ENCODE results near the gene BSG.

The BSG gene

DNA sequence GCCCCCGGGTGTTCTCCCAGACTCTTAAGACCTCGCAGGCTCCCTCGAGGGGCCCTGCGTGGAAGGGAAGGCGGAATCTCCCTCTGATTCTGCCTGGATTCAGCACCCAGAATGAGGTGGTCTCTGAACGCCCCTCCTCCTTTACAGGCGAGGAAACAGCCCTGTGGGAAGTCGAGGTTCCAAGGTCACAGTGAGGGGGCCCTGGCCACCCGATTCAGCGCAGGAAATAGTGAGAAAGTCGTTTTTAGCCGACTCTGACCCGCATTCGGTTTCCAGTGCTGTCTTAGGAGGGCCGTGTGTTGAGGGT, 1.1 kb downstream of the BSG start:
- Mint-ChIP-seq H3K9me3 (no peaks in the 10 kb centered on the region), H3K4me3 (peak overlapping the region; percentile 86 to 98), H3K27me3 (no peaks in the 10 kb centered on the region), H3K36me3 (peaks cover 14 to 24% of the 10 kb centered on the region in 2 donors), H3K27ac (peak overlapping the region; percentile 88), H3K4me1 (peaks cover 28 to 56% of the 10 kb centered on the region in 2 donors)
- ATAC-seq (replicated peaks) (no peak), DNase-seq (no peak)

DNA sequence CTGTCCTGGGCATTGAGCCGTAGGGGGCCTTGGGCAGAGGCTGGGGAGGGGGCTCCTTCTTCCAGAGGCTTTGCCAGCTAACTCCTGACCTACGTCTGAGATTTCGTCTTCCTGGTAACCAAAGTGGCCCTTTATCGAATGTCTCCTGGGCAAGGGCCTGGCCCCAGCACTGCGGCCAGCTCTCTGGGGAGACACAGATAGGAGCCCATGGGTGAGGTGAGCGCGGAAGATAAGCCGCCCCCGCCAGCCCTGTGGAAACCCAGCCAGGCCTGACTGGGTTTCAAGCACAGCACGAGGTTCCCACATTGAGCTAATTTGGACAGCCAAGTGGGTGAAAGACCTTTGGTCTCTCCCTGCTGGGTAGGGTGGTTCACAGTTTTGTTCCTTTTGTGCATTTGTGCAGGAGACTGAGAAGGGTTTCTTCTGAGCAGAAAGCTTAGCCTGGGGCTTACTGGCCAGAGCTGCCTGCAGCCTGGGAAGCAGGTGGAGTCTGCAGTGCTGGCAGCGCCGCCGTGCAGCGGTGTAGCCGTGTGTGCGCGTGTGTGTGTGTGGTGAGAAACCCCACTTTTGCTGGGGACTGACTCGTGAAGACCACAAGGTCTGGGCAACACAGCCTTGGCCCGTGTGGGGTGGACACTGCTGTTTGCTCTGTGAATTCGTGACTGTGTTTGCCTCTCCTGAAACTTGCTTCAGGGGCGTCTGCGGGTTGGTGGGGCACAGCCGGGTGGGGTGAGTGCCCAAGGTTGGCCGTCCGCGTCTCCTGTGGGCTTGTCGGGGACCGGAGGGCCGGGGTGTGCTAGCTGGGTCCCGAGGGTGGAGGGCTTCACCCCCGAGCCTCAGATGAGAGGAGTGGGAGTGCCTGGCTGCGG, 2.5 kb downstream of the BSG start:
- Mint-ChIP-seq H3K27me3 (no peaks in the 10 kb centered on the region), H3K36me3 (peaks cover 14 to 30% of the 10 kb centered on the region in 2 donors), H3K4me3 (peak overlapping the region; percentile 75 to 98), H3K4me1 (peaks cover 27 to 53% of the 10 kb centered on the region in 2 donors), H3K27ac (peak overlapping the region; percentile 88), H3K9me3 (no peaks in the 10 kb centered on the region)
- DNase-seq (no peak), ATAC-seq (replicated peaks) (peak in 1 of 2 donors; percentile 49)

DNA sequence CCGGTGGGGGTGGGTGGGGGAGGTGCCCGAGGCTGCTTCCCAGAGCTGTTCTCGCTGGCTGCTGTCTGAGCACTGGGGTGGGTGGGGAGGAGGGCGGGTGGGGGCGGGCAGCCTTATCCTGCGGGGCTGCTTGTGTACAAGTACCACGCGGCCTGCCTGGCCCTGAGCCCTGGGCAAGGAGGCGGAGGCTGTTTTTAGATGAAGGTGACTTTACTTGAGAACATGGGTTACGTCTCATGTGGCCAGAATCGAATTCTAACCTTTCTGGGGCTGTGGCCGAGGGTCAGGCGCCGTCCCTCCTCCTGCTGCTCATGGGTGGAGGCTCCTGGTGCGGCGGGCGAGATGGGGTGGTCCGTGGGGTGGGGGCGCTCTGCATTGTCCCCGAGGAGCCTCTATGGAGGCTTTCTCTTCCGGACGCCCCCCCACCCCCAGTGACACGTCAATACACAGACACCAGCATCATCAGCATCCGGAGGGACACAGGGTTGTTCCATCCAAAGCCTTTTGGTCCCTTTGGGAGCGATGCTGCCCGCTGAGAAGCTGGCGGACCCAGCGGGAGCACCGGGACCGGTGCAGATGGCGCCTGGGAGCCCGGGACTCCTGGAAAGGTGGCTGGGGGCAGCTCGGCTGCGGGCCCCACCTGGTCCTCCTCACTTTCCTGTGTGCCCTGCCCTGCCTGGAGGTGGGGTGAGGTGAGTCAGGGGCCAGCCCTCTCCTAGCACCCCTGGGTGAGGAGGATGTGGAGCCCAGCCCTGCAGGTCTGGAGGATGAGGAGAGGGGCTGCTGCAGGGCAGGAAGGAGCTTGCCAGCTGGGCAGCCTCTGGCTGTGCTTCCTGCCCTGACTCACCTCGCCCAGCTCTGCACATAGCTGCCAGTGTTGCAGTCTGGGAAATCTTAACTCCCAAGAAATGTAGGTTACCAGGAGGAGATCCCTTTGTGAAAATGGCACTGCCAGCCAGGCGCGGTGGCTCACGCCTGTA, 3.4 kb downstream of the BSG start:
- Mint-ChIP-seq H3K36me3 (peaks cover 16 to 37% of the 10 kb centered on the region in 2 donors), H3K4me3 (peak overlapping the region in 1 of 2 donors; percentile 55), H3K27me3 (no peaks in the 10 kb centered on the region), H3K4me1 (peaks cover 27 to 49% of the 10 kb centered on the region in 2 donors), H3K9me3 (no peaks in the 10 kb centered on the region), H3K27ac (no peak overlapping the region)
- no peak for DNase-seq
- no peak for ATAC-seq (replicated peaks)

DNA sequence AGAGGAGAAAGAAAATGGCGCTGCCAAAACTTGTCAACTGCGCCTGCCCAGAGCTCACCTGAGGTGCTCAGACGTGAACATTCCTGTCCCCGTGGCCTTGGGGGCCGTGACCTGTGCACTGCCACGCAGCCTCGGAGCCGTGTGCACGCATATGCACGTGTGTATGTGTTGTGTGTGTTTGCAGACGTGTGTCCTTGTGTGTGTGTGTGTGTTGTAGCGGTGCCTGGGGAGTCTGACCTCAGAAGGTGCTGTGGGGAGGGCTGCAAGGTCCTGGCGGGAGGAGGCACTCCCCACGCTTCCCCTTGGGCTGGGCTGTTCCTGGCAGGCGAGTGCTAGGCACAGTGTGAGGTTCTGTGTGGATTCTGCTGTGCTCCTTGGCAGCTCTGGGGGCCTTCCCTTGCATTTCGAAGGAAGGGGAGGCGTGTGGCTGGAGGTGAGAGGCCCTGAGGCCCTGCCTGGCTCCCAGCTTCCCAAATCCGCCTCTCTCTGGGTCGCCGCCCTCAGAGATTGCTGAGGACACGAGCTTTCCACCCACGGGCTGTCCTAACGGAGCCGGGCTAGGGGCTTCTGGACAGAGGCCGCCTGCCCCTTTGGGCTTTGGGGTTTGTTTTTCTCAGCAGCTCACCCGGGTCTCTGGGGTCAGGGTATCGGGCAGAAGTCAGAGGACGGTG, 4.5 kb downstream of the BSG start:
- no peak overlapping the region for H3K27ac Mint-ChIP-seq
- H3K4me1 Mint-ChIP-seq = peaks cover 21 to 42% of the 10 kb centered on the region in 2 donors
- H3K4me3 Mint-ChIP-seq = no peak overlapping the region
- no peaks in the 10 kb centered on the region for H3K27me3 Mint-ChIP-seq
- H3K9me3 Mint-ChIP-seq = no peaks in the 10 kb centered on the region
- ATAC-seq (replicated peaks) = no peak
- no peak for DNase-seq
- peaks cover 16 to 37% of the 10 kb centered on the region in 2 donors for H3K36me3 Mint-ChIP-seq

DNA sequence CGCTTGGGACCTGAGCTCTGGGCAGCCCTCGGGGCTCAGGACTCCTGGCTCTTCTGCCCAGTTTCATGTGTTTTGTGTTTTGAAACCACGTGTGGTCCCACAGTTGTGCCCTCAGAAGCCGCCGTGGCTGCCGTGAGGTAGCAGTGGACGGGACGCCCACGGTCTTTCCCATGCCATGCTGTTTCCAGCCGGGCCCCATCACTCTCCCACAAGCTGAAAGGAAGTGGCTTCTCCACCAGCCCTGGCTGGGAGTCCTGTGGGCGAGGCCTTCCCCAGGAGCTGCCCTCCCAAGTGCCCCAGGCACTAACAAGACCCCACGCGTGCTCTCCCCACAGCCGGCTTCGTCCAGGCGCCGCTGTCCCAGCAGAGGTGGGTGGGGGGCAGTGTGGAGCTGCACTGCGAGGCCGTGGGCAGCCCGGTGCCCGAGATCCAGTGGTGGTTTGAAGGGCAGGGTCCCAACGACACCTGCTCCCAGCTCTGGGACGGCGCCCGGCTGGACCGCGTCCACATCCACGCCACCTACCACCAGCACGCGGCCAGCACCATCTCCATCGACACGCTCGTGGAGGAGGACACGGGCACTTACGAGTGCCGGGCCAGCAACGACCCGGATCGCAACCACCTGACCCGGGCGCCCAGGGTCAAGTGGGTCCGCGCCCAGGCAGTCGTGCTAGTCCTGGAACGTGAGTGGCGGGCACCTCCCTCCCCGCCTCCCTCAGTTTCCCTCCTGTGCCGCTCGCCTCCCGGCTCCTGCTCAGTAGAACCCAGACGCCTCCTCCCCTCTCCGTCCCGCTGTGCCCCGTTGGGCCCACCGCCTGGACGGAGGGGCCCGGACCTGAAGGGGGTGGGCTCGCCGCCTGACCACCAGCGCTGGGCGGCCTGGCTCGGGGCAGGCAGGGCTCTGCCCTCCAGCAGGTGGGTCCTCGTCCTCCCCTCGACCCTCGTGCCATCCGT, 5.3 kb downstream of the BSG start:
- Mint-ChIP-seq H3K27me3 (no peaks in the 10 kb centered on the region), H3K4me3 (no peak overlapping the region), H3K4me1 (peaks cover 19 to 38% of the 10 kb centered on the region in 2 donors), H3K36me3 (peaks cover 16 to 34% of the 10 kb centered on the region in 2 donors), H3K9me3 (no peaks in the 10 kb centered on the region), H3K27ac (no peak overlapping the region)
- ATAC-seq (replicated peaks) (no peak), DNase-seq (no peak)

DNA sequence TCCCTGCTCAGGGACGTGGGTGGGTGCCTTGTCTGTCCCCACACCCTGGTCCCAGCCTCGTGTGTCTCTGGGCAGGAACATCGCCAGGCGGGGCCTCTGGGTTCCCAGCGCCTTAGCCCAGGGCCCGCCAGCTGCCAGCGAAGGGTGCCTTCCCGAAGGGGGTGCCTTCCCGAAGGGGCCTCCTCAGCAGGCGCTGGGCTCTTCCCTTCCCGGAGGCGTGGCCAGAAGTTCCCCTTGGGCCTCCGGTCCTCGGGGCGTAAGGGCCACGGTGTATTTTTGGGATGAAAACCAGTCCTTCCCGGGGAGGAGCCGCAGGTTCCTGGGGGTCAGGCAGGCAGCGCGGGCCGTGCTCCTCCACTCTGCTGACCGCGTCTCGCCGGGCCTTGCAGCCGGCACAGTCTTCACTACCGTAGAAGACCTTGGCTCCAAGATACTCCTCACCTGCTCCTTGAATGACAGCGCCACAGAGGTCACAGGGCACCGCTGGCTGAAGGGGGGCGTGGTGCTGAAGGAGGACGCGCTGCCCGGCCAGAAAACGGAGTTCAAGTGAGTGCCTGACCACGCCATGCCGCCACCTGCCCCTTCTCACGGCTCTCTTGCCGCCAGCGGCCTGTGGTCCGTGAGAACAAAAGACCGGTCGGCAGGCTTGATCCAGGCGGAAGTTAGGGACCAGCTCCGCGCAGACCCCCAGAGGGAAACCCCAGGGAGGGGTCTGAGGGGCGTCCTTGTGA, 6.9 kb downstream of the BSG start:
- ATAC-seq (replicated peaks) (no peak), DNase-seq (no peak)
- H3K27me3 Mint-ChIP-seq = no peaks in the 10 kb centered on the region
- peaks cover 17 to 43% of the 10 kb centered on the region in 2 donors for H3K36me3 Mint-ChIP-seq
- H3K9me3 Mint-ChIP-seq = no peaks in the 10 kb centered on the region
- H3K27ac Mint-ChIP-seq = no peak overlapping the region
- H3K4me1 Mint-ChIP-seq = peaks cover 20 to 33% of the 10 kb centered on the region in 2 donors
- no peak overlapping the region for H3K4me3 Mint-ChIP-seq

DNA sequence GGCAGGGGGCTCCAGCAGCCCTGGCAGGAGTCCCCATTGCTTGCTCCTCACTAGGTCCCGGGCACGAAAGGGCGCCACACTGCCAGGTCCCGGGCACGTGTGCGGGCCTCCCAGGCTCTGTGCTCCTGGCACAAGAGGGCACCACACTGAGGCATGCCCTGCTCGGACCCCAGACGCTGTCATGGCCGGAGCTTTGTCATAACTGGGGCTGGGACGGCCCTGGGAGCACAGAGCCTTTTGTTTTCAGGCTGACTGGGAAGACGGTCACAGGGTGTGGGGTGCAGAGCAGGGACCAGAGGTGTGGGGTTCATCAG, 7.4 kb downstream of the BSG start:
- H3K36me3 Mint-ChIP-seq = peaks cover 15 to 40% of the 10 kb centered on the region in 2 donors
- peaks cover 18 to 31% of the 10 kb centered on the region in 2 donors for H3K4me1 Mint-ChIP-seq
- DNase-seq (no peak), ATAC-seq (replicated peaks) (no peak)
- H3K4me3 Mint-ChIP-seq = no peak overlapping the region
- H3K27me3 Mint-ChIP-seq = no peaks in the 10 kb centered on the region
- H3K27ac Mint-ChIP-seq = no peak overlapping the region
- H3K9me3 Mint-ChIP-seq = no peaks in the 10 kb centered on the region

DNA sequence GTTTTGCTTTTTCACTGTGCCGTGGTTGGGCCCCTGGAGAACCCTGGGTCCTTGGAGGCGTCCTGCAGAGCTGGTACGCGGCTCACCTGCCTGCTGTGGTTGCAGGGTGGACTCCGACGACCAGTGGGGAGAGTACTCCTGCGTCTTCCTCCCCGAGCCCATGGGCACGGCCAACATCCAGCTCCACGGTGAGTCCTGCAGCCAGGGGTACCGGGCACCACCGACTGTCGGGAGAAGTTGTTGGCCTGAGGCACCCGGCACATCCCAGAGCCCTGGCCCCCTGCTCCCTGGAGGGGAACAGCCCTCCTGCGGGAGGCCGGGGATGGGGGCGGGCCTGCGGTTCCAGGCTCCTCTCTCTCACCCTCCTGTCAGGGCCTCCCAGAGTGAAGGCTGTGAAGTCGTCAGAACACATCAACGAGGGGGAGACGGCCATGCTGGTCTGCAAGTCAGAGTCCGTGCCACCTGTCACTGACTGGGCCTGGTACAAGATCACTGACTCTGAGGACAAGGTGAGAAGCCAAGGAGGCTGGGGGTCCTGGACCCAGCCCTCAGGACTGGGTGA, 8.0 kb downstream of the BSG start:
- no peak overlapping the region for H3K27ac Mint-ChIP-seq
- H3K36me3 Mint-ChIP-seq = peaks cover 13 to 35% of the 10 kb centered on the region in 2 donors
- peaks cover 13 to 25% of the 10 kb centered on the region in 2 donors for H3K4me1 Mint-ChIP-seq
- ATAC-seq (replicated peaks) (no peak), DNase-seq (no peak)
- no peak overlapping the region for H3K4me3 Mint-ChIP-seq
- no peaks in the 10 kb centered on the region for H3K27me3 Mint-ChIP-seq
- H3K9me3 Mint-ChIP-seq = no peaks in the 10 kb centered on the region

DNA sequence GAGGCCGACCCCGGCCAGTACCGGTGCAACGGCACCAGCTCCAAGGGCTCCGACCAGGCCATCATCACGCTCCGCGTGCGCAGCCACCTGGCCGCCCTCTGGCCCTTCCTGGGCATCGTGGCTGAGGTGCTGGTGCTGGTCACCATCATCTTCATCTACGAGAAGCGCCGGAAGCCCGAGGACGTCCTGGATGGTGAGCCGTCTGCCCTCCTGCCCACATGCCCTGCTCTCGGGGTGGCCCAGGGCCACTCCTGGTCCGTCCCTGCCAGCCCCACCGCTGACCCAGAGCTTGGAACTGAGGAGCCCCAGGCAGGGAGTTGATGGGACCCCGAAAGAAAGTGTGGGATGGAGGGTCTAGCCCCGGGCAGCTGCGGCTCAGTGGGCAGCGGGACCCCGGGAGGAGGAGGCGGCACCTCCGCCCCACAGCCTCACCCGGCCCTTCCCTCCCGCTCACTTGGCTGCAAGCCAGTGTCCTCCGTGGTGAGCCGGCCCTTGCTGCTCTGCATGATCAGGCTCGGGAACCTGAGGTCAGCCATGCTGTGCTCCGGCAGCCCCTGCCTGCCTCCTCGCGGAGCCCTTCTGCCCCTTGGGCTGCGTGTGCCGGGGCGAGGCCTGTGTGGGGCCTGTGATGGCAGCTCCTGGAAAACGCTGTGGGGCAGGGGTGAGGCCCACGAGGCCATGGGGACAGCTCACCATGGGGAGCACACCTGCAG, 9.2 kb downstream of the BSG start:
- ATAC-seq (replicated peaks) (no peak), DNase-seq (no peak)
- Mint-ChIP-seq H3K36me3 (peaks cover 12 to 35% of the 10 kb centered on the region in 2 donors), H3K9me3 (no peaks in the 10 kb centered on the region), H3K4me1 (peaks cover 10 to 14% of the 10 kb centered on the region in 2 donors), H3K27me3 (no peaks in the 10 kb centered on the region), H3K27ac (no peak overlapping the region), H3K4me3 (no peak overlapping the region)

DNA sequence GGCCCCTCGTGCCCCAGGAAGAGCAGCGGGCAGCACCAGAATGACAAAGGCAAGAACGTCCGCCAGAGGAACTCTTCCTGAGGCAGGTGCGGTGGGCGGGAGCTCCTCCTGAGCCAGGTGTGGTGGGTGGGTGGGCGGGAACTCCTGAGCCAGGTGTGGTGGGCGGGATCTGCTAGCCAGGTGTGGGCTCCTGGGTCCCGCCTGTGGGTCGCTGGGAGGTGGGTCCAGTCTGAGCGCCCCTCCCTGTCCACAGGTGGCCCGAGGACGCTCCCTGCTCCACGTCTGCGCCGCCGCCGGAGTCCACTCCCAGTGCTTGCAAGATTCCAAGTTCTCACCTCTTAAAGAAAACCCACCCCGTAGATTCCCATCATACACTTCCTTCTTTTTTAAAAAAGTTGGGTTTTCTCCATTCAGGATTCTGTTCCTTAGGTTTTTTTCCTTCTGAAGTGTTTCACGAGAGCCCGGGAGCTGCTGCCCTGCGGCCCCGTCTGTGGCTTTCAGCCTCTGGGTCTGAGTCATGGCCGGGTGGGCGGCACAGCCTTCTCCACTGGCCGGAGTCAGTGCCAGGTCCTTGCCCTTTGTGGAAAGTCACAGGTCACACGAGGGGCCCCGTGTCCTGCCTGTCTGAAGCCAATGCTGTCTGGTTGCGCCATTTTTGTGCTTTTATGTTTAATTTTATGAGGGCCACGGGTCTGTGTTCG, 10.3 kb downstream of the BSG start:
- no peak overlapping the region for H3K27ac Mint-ChIP-seq
- no peaks in the 10 kb centered on the region for H3K9me3 Mint-ChIP-seq
- ATAC-seq (replicated peaks) (no peak), DNase-seq (no peak)
- peaks cover 8 to 9% of the 10 kb centered on the region in 2 donors for H3K4me1 Mint-ChIP-seq
- H3K36me3 Mint-ChIP-seq = peaks cover 11 to 31% of the 10 kb centered on the region in 2 donors
- no peak overlapping the region for H3K4me3 Mint-ChIP-seq
- H3K27me3 Mint-ChIP-seq = no peaks in the 10 kb centered on the region

DNA sequence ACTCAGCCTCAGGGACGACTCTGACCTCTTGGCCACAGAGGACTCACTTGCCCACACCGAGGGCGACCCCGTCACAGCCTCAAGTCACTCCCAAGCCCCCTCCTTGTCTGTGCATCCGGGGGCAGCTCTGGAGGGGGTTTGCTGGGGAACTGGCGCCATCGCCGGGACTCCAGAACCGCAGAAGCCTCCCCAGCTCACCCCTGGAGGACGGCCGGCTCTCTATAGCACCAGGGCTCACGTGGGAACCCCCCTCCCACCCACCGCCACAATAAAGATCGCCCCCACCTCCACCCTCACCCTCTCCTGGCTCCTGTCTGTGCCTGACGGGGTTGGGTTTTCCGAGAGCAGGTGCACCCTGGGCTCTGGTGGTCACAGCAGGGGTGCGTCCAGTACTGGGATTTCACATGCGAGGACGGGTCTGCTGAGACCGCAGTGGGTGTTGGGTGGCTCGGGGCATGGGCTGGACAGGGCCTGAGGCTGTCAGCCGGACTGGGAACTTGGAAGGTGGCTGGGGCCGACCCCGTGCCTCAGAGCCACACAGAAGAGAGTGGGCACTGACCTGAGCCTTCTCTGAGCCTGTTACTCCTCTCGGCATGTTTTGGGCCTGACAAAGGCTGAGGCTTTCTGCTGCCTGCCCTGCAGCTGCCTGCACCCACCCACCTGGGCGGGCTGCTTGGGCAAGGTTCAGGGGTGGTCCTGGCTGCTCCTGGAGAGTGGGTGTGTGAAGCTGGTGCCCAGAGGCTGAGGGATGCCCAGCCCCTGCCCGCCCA, 11.0 kb downstream of the BSG start:
- Mint-ChIP-seq H3K36me3 (peaks cover 8 to 28% of the 10 kb centered on the region in 2 donors), H3K4me3 (peak overlapping the region in 1 of 2 donors; percentile 52), H3K27me3 (peaks cover 5% of the 10 kb centered on the region in 2 donors), H3K27ac (peak overlapping the region; percentile 14), H3K4me1 (peaks cover 11 to 13% of the 10 kb centered on the region in 2 donors), H3K9me3 (no peaks in the 10 kb centered on the region)
- DNase-seq (no peak), ATAC-seq (replicated peaks) (no peak)

All from stimulated activated naive B cell treated with anti-CD40 and anti-IgM and Interleukin-4, amounts not matched to agents 10 μg/mL and 1 μg/mL and 100 μg/mL, for 72 hours (primary cell).